NCI-H1694 treated with DMSO at 0.1 percent for 48 hours (cell line): ENCODE results near the gene THSD4.
"Not testable (repeated sequence)": the region's sequence is repeated elsewhere in the genome, so short reads cannot be mapped to it uniquely, and the experiment has no call there.

Experiments
- DNase-seq: peaks from one replicate; lab custom pipeline; 2025; lab: John Stamatoyannopoulos, UW

Gene THSD4

GRCh38 chr15:71350622-71351378 is 235.5 kb downstream of the THSD4 start:
- DNase-seq: no peak

DNA sequence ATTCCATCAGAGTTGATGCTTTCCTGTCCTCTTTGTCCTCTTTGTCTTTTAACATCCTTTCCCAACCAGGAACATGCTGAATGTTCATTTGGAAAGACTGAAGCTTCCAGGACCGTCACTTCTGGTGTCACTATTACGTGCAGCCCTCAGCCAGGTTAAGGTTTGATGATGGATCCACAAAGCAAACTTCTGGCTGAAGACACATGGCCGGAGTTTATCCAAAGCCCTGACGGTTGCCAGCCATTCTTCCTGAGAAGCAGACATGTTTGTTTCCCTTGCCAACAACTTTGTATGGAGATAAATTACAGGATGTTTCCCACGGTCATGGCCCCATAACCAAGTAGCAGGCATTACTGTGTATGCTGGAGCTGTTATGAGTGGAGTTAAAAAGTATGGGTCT is 236.9 kb downstream of the THSD4 start:
- DNase-seq: no peak

GRCh38 chr15:71352765-71353164 is 237.5 kb downstream of the THSD4 start:
- no peak for DNase-seq

DNA sequence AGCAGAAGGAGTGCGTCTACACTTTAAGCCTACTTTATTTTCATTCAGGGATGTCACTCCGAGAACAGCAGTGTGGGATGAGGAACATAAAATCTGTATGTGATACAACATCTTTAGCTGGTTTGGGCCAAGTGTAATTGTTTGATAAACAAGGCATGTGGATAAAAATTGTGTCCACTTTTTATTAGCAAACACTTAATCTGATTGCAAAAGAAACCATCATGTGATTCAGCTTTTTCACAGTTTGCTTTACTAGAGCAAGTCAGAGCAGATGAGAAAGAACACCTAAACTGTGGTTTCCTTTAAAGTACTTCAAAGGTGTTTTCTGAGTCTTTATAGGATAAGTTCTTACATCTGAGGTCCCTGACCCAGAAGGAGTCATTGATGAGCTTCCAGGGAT is 237.9 kb downstream of the THSD4 start:
- no peak for DNase-seq

GRCh38 chr15:71355268-71355667 is 240.0 kb downstream of the THSD4 start:
- no peak for DNase-seq

DNA sequence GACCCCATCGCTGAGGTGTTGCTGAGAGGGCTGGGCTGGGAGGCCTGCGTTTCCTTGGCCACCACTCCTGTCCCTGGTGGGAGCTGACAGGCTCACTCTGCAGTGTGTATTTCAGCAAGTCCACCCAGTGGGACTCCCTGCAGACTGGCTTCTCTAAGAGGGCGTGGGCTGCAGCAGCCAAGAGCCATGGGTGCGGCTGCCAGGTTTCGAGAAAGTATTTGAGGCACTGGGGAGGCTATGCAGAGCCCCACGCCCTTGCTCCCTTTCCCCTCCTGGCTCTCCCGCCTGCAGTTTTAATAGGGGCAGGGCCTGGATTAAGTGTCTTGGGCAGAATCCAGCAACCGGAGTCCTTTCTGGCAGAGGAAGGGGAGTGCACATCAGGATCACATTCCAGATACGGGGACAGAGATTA is 242.1 kb downstream of the THSD4 start:
- no peak for DNase-seq

DNA sequence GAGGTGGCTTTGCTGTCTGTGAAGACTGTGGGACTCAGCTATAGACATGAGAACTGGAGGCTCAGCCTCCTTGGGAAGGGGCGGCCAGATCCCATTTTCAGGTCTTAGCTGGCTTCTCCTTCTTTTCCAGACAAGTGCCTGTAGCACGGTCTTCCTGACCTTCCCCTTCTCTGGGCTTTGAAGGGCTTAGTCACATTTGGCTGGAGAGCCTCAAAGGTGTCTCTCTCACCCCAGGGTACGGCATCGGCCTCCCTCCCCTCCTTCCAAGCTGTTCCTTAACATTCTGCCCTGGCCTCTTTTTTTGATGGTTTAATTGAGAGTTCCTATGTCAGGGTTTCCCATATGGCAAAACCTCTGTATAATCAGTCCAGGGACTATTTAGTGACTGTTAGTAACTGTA is 242.7 kb downstream of the THSD4 start:
- DNase-seq: no peak

DNA sequence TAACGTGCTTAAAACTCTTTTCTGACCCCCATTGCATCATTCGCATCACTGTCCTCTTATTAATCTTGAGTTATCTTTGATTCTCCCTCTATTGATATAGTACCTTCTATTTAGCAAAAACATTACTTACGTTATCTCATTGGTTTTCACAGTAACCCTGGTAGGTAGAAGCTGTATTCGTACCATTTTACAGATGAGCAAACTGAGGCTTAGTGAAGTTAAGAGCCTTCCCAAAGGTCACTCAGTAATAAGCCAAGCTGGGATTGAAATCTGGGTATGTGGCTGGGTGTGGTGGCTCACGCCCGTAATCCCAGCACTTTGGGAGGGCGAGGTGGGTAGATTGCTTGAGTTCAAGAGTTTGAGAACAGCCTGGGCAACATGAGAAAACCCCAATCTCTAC is 244.0 kb downstream of the THSD4 start:
- no peak for DNase-seq

- DNase-seq: no peak
Observed at GRCh38 chr15:71362556-71362955, 247.3 kb downstream of the THSD4 start.

DNA sequence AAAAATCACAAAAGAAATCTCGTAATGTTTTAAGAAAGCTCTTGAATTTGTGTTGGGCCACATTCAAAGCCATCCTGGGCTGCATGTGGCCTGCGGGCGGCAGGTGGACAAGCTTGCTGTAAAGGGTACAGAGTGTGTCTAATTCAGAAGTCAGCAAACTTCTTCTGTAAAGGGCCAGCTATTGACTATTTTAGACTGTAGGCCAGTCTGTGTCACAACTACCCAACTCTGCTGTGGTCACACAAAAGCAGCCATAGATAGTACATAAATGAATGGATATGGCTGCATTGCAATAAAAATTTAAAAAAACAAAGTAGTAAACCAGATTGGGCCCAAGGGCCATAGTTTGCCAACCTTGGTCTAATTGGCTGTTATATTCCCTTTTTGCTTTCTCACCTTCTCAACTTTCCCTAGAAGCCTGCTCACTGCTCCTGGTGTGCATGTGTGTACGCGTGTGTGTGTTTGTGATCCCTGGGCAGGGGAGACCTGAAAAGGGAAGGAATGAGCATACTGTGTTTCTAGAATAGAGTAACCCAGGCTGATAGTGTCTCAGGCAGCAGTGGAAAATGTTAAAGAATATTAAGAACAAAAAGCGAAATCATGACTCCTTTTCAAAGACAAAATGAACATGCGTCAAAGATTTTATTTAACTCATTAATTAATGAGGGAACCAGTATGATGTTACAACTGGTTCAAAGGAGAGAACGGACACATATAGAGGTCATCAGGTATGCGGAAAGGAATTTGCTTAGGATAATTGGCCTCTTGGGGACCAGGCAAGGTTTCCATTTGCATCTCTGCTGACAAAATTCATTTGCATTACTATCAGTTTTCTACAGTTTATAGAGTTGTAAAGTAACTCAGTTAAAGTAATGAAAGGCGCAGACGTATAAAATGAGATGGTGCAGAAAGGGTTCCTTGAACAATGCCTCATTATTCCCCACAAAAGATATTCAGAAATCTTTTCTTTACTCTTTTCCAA is 248.0 kb downstream of the THSD4 start:
- no peak for DNase-seq

GRCh38 chr15:71364117-71364584 is 248.9 kb downstream of the THSD4 start:
- DNase-seq: peak; percentile 6

DNA sequence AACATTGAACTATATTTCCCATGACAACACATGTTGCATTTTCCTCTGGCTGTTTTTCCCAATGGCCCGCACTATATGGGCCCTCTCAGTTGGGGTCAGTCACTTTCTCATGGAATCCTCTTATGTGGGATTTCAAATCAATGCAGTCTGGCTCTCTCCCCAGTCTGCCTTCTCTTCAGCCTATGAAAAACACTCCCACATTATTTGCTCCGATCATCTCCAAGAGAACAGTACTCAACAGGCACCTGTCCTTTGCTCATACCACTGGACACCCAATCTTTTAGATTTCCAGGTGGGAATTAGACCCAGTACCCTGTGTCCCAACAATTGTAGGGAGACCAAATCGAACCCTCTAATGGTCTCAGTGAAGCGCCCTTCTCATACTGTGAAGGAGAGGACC is 251.3 kb downstream of the THSD4 start:
- no peak for DNase-seq

DNA sequence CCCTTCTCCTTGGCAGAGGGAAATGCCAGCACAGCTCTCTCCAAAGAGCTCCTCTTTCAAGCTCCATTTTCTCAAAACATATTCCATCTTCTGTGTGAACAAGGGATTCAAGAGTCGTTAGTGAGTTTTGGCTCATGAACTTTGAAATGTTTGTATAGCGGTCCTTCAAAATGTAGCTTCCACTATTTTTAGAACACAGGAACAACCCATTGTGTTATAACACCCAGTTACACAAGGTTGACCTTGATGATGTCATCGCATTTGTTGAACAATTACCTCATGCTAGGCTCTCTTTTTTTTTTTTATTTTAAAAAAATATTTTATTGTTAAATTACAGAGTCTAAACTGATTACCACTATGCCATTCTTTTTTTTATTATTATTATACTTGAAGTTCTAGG is 251.7 kb downstream of the THSD4 start:
- no peak for DNase-seq

GRCh38 chr15:71367737-71368136 is 252.5 kb downstream of the THSD4 start:
- not testable (repeated sequence) for DNase-seq

DNA sequence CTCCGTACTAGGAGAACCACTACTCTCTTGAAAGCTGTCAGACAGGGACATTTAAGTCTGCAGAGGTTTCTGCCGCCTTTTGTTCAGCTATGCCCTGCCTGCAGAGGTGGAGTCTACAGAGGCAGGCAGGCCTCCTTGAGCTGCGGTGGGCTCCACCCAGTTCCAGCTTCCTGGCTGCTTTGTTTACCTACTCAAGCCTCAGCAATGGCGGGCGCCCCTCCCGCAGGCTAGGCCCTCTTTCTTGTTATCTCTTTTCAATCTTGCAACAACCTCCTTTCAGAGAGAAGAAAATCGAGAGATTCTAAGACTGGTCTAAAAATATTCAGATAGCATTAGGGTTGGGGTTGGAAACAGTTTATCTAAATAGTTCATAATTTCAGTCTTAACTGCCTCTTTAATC is 257.5 kb downstream of the THSD4 start:
- not testable (repeated sequence) for DNase-seq

GRCh38 chr15:71373917-71374316 is 258.6 kb downstream of the THSD4 start:
- no peak for DNase-seq

- no peak for DNase-seq
Observed at GRCh38 chr15:71374607-71375352, 259.5 kb downstream of the THSD4 start.

DNA sequence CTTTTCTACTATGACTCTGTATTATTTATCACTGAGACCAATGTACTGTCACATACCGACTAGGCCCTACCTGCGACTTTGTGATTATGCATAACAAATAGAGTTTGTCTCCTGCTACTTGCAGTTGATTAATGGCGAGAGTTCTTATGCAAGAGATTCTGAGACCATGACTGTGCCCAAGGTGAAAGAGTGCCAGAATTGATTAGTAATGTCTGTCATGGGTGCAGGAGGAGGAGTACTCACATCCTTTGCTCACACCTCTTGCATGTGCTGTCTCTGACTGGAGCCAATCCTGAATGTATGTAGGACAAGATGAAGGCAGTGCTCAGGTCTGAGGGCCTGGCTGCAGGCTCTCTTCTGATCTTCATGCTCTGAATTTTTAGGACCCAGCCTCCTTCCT is 260.7 kb downstream of the THSD4 start:
- no peak for DNase-seq

- no peak for DNase-seq
Observed at GRCh38 chr15:71379893-71380292, 264.6 kb downstream of the THSD4 start.

DNA sequence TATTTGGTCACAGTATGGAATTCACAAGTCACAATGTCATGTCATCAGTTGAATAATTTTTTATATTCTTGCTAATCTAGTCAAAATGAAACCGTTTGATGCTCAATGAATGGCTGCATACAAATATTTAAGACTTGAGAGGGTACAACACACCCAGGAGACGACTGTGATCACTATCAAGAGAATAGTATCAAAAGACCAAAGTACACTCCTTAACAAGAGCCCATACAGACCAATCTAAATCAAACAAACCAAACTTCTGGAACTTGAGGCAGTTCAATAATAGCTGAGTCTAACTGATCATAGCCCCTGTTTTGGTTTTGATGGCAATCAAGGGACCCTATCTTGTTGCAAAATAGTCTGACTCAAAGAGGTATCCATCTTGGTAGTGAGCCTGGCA is 265.1 kb downstream of the THSD4 start:
- DNase-seq: no peak

GRCh38 chr15:71384501-71384900 is 269.2 kb downstream of the THSD4 start:
- DNase-seq: no peak

DNA sequence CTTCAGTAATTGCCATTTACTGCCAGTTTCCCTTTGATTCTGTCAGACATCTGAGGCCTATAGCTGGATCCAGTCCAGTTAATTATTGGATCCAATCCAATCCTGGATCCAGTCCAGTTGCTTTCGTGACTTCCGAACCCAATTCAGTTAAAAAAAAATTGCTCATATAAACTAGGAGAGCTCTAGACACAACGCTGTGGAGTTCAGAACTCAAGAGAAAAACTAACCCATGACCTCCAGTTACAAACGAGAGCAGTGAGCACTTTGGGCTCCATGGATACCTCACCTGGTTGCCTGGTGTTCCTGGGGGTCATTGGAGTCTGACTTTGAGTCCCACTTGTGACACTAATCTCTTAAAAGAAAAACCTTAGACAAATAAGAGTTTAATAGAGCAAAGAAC is 269.8 kb downstream of the THSD4 start:
- no peak for DNase-seq
